Kidney (tissue), 14 donors: ENCODE measurements around the gene LYST. TPM values are rescaled to one million over a fixed set of nuclear protein-coding genes. Genes with fewer than 3 reads are reported as not detected.

Source experiments
- DNase-seq, 5 donors: peaks; one replicate each; pipeline ENCODE4 v3.0.0-alpha.2; 2013 to 2020
- FAIRE-seq: peaks from 2 replicates; lab custom pipeline; 2012; peaks lifted over from hg19 to GRCh38; lab: Jason Lieb, UNC
- H3K27ac ChIP-seq, 2 donors: one replicate each; pipeline ENCODE4 v1.7.0; 2013; ENCODE audit warnings: low read depth in 2 of 2, low read length in 2 of 2, inconsistent platforms in 1 of 2
- H3K27me3 ChIP-seq: one replicate; pipeline ENCODE4 v1.7.1; 2013; ENCODE audit warnings: low read length, inconsistent platforms; ENCODE audit not compliant: control insufficient read depth, insufficient read depth
- H3K36me3 ChIP-seq, 3 donors: one replicate each; pipeline versions ENCODE4 v1.7.0 to v1.7.1; 2013; ENCODE audit warnings: low read length in 3 of 3, control low read depth in 1 of 3, inconsistent platforms in 1 of 3; ENCODE audit not compliant: insufficient read depth in 3 of 3, control insufficient read depth in 2 of 3
- H3K4me1 ChIP-seq, 3 donors: one replicate each; pipeline versions ENCODE4 v1.7.0 to v1.7.1; 2013; ENCODE audit warnings: low read length in 3 of 3, inconsistent platforms in 1 of 3, low read depth in 1 of 3; ENCODE audit not compliant: control insufficient read depth in 2 of 3, insufficient read depth in 2 of 3
- H3K4me3 ChIP-seq, 3 donors: one replicate each; pipeline versions ENCODE4 v1.7.0 to v1.8.1; 2013; ENCODE audit warnings: low read length in 3 of 3, control low read depth in 1 of 3, inconsistent platforms in 1 of 3
- H3K9ac ChIP-seq, 3 donors: one replicate each; pipeline versions ENCODE4 v1.7.0 to v1.7.1; 2013; ENCODE audit warnings: low read length in 3 of 3, control low read depth in 1 of 3, inconsistent platforms in 1 of 3
- H3K9me3 ChIP-seq, 3 donors: one replicate each; pipeline versions ENCODE4 v1.7.0 to v1.7.1; 2013; ENCODE audit warnings: low read length in 3 of 3, control low read depth in 1 of 3, inconsistent platforms in 1 of 3; ENCODE audit not compliant: control insufficient read depth in 2 of 3, insufficient read depth in 1 of 3
- intact Hi-C: fragments of 100-400 bp; cut with DNase I; formaldehyde crosslinking; loops from one replicate; pipeline ENCODE4 v1.11.1; 2022
- polyA plus RNA-seq: library from polyadenylated mRNA; stranded (reverse); fragments of 350-450 nt; fragmentation: Illumina TruSeq; extraction: RNeasy Lipid Tissue Mini Kit (QIAGEN cat#74804); gene quantifications from one replicate; pipeline ENCODE4 v1.2.3, GENCODE V29; 2014; ENCODE audit warnings: low read depth, low replicate concordance; ENCODE audit not compliant: insufficient read depth
- total RNA-seq: library from RNA; stranded (reverse); fragmentation: NEBNext Ultra II Directional; extraction: Animal tissue kit (Norgen Biotek cat#: 25700); gene quantifications from one replicate; pipeline ENCODE4 v1.2.1, GENCODE V29; 2021
- TF ChIP-seq, protein P1 (sequence below): IDR thresholded peaks from 3 replicates; pipeline ENCODE4 v1.5.1; 2012; ENCODE audit warnings: mild to moderate bottlenecking, moderate library complexity, borderline replicate concordance; ENCODE audit not compliant: insufficient read depth; ENCODE audit errors: extremely low read depth
- donor health status: control.
- donor health status: control.
- donor health status: control.
- donor health status: control.
- donor health status: control.
- donor health status: DM: yes; HTN: yes; CAD: no.
- donor health status: Normal renal cell carcinoma (clear cell type).

LYST gene
- total and polyA plus RNA-seq, 2 donors from 2014 or later, result 4.6 to 30.3 TPM

DNA sequence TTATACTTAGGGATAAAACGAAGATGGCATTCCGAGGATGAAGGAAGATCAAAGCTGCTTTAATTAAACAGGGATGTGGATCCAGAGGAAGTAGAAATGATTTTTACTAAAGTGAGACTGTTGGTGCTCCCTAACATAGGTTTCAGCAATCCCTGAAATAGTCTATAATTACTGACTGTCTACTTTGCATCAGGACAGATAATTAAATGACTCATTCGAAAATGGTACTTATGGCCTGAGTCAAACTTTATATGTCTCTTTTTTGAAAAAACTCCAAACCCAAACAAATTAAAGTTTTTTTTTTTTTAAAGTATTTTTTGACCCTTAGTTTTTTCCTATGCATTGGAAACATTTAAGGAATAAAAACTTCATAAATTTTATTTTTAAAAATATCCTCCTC lies 90.3 kb downstream of the LYST start:
- Histone ChIP-seq H3K4me1 (no peaks in the 10 kb centered on the region), H3K9me3 (no peaks in the 10 kb centered on the region), H3K9ac (no peak overlapping the region), H3K36me3 (peaks cover 0 to 6% (median 2%) of the 10 kb centered on the region in 3 donors), H3K4me3 (no peak overlapping the region), H3K27ac (no peak overlapping the region), H3K27me3 (no peaks in the 10 kb centered on the region)
- DNase-seq, result no peak
- peak; percentile 88 for FAIRE-seq
- TF ChIP-seq, protein P1, sequence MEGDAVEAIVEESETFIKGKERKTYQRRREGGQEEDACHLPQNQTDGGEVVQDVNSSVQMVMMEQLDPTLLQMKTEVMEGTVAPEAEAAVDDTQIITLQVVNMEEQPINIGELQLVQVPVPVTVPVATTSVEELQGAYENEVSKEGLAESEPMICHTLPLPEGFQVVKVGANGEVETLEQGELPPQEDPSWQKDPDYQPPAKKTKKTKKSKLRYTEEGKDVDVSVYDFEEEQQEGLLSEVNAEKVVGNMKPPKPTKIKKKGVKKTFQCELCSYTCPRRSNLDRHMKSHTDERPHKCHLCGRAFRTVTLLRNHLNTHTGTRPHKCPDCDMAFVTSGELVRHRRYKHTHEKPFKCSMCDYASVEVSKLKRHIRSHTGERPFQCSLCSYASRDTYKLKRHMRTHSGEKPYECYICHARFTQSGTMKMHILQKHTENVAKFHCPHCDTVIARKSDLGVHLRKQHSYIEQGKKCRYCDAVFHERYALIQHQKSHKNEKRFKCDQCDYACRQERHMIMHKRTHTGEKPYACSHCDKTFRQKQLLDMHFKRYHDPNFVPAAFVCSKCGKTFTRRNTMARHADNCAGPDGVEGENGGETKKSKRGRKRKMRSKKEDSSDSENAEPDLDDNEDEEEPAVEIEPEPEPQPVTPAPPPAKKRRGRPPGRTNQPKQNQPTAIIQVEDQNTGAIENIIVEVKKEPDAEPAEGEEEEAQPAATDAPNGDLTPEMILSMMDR, result no peak
- intact Hi-C loops, result no loop called here

DNA sequence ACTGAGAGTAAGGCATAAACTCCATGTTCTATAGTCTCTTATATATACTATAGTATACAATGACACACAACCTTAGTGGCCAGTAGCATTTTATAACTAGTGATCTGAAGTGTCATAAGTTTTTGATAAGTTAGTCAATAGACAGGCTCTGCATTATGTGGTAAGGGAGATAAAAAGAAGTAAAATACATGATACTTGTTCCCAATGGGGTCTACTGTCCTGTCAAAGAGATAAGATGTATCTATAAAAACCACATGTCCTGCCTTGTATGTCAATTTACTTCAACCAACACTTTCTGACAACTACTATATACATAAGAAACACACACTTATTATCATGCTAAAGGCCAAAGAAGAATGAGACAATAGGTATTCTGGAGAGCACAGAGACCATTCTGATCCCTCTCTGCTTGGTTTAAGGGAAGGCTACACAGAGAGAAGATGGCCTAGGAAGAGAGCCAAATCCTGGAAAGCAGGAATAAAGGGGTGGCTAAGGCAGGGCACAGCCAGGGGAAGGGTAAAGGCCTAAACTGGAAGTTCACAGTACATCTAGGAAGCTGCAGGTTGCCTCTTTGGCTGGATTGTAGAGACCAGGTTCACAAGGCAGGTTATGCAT lies 91.4 kb downstream of the LYST start:
- no peaks in the 10 kb centered on the region for H3K27me3 ChIP-seq
- FAIRE-seq (no peak), DNase-seq (no peak)
- no peak overlapping the region for H3K27ac ChIP-seq
- H3K4me3 ChIP-seq, result no peak overlapping the region
- H3K9ac ChIP-seq, result no peak overlapping the region
- H3K9me3 ChIP-seq, result no peaks in the 10 kb centered on the region
- TF ChIP-seq, protein P1, result no peak
- intact Hi-C loops, result no loop called here
- peaks cover 0 to 6% (median 2%) of the 10 kb centered on the region in 3 donors for H3K36me3 ChIP-seq
- H3K4me1 ChIP-seq, result no peaks in the 10 kb centered on the region

DNA sequence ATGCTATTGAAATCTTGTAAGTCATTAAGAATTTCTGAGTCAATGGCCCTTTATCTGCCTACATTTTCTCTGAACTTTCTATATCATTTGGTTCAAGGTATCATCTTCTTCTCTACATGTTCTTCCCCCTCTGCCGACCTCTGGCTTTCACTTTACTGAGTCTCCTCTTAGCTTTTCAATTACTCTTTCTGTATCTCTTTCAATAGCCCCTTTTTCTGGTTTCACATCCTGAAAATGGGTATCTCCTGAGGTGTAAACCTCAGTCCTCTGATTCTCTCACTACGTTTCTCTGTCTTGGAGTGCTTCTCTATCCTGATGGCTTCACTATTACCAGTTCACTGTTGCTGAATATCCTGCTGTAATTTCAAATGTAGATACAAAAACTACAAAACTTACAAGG lies 98.9 kb downstream of the LYST start:
- no peaks in the 10 kb centered on the region for H3K4me1 ChIP-seq
- no peak overlapping the region for H3K9ac ChIP-seq
- no peaks in the 10 kb centered on the region for H3K9me3 ChIP-seq
- no peak overlapping the region for H3K4me3 ChIP-seq
- TF ChIP-seq, protein P1, result no peak
- DNase-seq (no peak), FAIRE-seq (no peak)
- H3K27ac ChIP-seq, result no peak overlapping the region
- no peaks in the 10 kb centered on the region for H3K27me3 ChIP-seq
- H3K36me3 ChIP-seq, result peaks cover 0 to 6% (median 0%) of the 10 kb centered on the region in 3 donors
- intact Hi-C loops, result no loop called here
